LNCaP clone FGC (cell line): ENCODE results near the gene WDR33.
"Not testable (repeated sequence)": the region's sequence is repeated elsewhere in the genome, so short reads cannot be mapped to it uniquely, and the experiment has no call there.

ENCODE experiments used
- DNase-seq: peaks from one replicate; pipeline ENCODE4 v3.0.0-alpha.2; 2011; ENCODE audit warnings: low read depth
- H3K4me3 ChIP-seq: 2 replicates; pipeline ENCODE4 v1.5.1; 2011; ENCODE audit warnings: mild to moderate bottlenecking, low read depth, low read length, control low read depth
- CTCF ChIP-seq: IDR thresholded peaks from 2 replicates; pipeline ENCODE4 v1.5.1; 2012; ENCODE audit warnings: mild to moderate bottlenecking; ENCODE audit not compliant: control insufficient read depth, insufficient read depth; ENCODE audit errors: extremely low read depth

The WDR33 gene

GRCh38 chr2:127776122-127776780 is 34.7 kb downstream of the WDR33 start:
- no peak for TF ChIP-seq CTCF
- DNase-seq, result no peak
- H3K4me3 ChIP-seq, result no peak overlapping the region

- no peak for DNase-seq
- H3K4me3 ChIP-seq, result no peak overlapping the region
- no peak for TF ChIP-seq CTCF
Observed at GRCh38 chr2:127771756-127772155, 39.2 kb downstream of the WDR33 start.

DNA sequence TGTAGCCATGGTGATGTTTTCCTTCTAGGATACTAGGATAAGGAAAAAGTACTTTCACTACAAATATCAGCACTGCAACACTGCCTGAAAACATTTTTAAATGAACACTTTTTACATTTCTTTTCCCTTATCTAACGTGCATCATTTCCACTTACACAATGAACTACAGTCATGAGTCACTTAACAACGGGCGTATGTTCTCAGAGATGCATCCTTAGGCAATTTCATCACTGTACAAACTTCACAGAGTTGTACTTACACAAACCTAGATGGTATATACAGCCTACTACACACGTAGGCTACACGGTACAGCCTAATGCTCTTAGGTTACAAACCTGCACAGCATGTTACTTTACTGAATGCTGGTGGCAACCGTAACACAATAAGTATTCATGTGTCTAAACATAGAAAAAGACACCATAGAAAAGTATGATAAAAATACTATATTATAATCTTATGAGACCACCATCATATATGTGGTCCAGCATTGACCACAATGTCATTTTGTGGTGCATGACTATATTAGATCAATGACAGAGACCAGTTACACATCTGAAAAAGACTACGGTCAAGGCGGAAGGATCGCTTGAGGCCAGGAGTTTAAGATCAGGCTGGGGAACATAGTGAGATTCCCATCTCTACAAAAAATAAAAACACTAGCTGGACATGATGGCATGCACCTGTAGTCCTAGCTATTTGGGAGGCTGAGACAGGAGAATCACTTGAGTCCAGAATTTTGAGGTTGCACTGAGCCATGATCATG is 39.8 kb downstream of the WDR33 start:
- DNase-seq, result no peak
- no peak for TF ChIP-seq CTCF
- no peak overlapping the region for H3K4me3 ChIP-seq

GRCh38 chr2:127770534-127770933 is 40.4 kb downstream of the WDR33 start:
- DNase-seq, result not testable (repeated sequence)

DNA sequence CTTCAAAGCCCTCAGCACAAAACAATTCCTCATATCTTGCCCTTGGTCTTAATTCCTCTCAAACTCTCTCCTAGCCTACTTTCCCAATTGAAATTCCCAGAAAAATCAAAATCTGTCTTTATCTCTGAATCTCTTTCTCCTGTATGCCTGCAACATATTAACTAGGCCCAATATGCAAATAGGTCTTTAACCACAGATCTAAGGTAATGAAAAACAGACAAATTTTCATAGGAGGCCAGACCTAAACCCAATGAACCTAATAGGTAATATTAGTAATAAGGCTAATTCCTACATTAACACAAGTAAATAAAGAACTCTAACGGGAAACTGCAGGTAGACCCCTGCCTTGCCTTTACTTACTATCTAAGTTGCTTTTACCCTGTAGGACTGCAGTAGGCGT is 41.4 kb downstream of the WDR33 start:
- TF ChIP-seq CTCF, result no peak
- DNase-seq, result no peak
- no peak overlapping the region for H3K4me3 ChIP-seq

More at GRCh38 chr2:127770534-127770933, 40.4 kb downstream of the WDR33 start:
- H3K4me3 ChIP-seq, result not testable (repeated sequence)

- no peak overlapping the region for H3K4me3 ChIP-seq
- DNase-seq, result no peak
Observed at GRCh38 chr2:127768775-127769479, 42.0 kb downstream of the WDR33 start.

More at GRCh38 chr2:127768775-127769479, 42.0 kb downstream of the WDR33 start:
- no peak for TF ChIP-seq CTCF
